Liver (tissue), 9 donors: ENCODE data around the gene RALB. TPM values are rescaled to one million over a fixed set of nuclear protein-coding genes. Genes with fewer than 3 reads are reported as not detected.

ENCODE experiments used
- DNase-seq: peaks from one replicate; pipeline ENCODE4 v3.0.0-alpha.2; 2017; ENCODE audit warnings: low spot score
- H3K27ac ChIP-seq, 2 donors: one replicate each; pipeline ENCODE4 v1.7.0; 2013; ENCODE audit warnings: inconsistent platforms in 2 of 2, low read length in 2 of 2, control low read depth in 1 of 2, low read depth in 1 of 2, mild to moderate bottlenecking in 1 of 2
- H3K27me3 ChIP-seq, 4 donors: one replicate each; pipeline versions ENCODE4 v1.6.1 to v1.7.0; 2013; ENCODE audit warnings: low read length in 3 of 4, inconsistent platforms in 1 of 4, mild to moderate bottlenecking in 1 of 4, moderate library complexity in 1 of 4; ENCODE audit not compliant: control insufficient read depth in 4 of 4, insufficient read depth in 4 of 4
- H3K36me3 ChIP-seq, 4 donors: one replicate each; pipeline versions ENCODE4 v1.6.1 to v1.7.0; 2013; ENCODE audit warnings: low read length in 3 of 4, mild to moderate bottlenecking in 3 of 4, low read depth in 1 of 4, moderate library complexity in 1 of 4; ENCODE audit not compliant: control insufficient read depth in 4 of 4, insufficient read depth in 3 of 4
- H3K4me1 ChIP-seq, 4 donors: one replicate each; pipeline versions ENCODE4 v1.6.1 to v1.7.0; 2013; ENCODE audit warnings: low read length in 3 of 4, mild to moderate bottlenecking in 3 of 4, moderate library complexity in 1 of 4; ENCODE audit not compliant: control insufficient read depth in 4 of 4, insufficient read depth in 4 of 4
- H3K4me3 ChIP-seq, 3 donors: one replicate each; pipeline versions ENCODE4 v1.6.1 to v1.7.0; 2013; ENCODE audit warnings: low read length in 3 of 3, control low read depth in 1 of 3, low read depth in 1 of 3, mild to moderate bottlenecking in 1 of 3
- H3K9ac ChIP-seq, 2 donors: one replicate each; pipeline ENCODE4 v1.7.0; 2013; ENCODE audit warnings: low read length in 2 of 2, mild to moderate bottlenecking in 2 of 2, moderate library complexity in 2 of 2, control low read depth in 1 of 2, low read depth in 1 of 2
- H3K9me3 ChIP-seq, 4 donors: one replicate each; pipeline versions ENCODE4 v1.6.1 to v1.7.0; 2013; ENCODE audit warnings: low read length in 3 of 4; ENCODE audit not compliant: control insufficient read depth in 4 of 4
- EGR1 ChIP-seq, 2 donors: IDR thresholded peaks; 2 replicates each; pipeline ENCODE4 v1.6.1; 2016 to 2018; ENCODE audit warnings: antibody characterized with exemption in 2 of 2, low read depth in 2 of 2
- FOXA1 ChIP-seq: IDR thresholded peaks from 2 replicates; pipeline ENCODE4 v1.6.1; 2016; ENCODE audit warnings: antibody characterized with exemption
- FOXA2 ChIP-seq: IDR thresholded peaks from 2 replicates; pipeline ENCODE4 v1.6.1; 2016; ENCODE audit warnings: antibody characterized with exemption
- GABPA ChIP-seq, 2 donors: IDR thresholded peaks in 1 of 2; conservative IDR thresholded peaks in 1 of 2; 2 replicates each; pipeline ENCODE4 v1.6.1; 2016; ENCODE audit warnings: antibody characterized with exemption in 2 of 2, mild to moderate bottlenecking in 1 of 2, moderate library complexity in 1 of 2
- HNF4A ChIP-seq, 2 donors: conservative IDR thresholded peaks; 2 replicates each; pipeline ENCODE4 v1.6.1; 2016; ENCODE audit warnings: antibody characterized with exemption in 2 of 2, mild to moderate bottlenecking in 2 of 2
- HNF4G ChIP-seq: IDR thresholded peaks from 2 replicates; pipeline ENCODE4 v1.6.1; 2016; ENCODE audit warnings: antibody characterized with exemption
- JUND ChIP-seq, 2 donors: IDR thresholded peaks; 2 replicates each; pipeline ENCODE4 v1.6.1; 2016; ENCODE audit warnings: antibody characterized with exemption in 2 of 2
- NR2F2 ChIP-seq: IDR thresholded peaks from 2 replicates; pipeline ENCODE4 v1.6.1; 2016; ENCODE audit warnings: antibody characterized with exemption
- RAD21 ChIP-seq, 2 donors: IDR thresholded peaks; 2 replicates each; pipeline ENCODE4 v1.6.1; 2016; ENCODE audit warnings: antibody characterized with exemption in 2 of 2, mild to moderate bottlenecking in 2 of 2
- RXRA ChIP-seq, 2 donors: IDR thresholded peaks; 2 replicates each; pipeline ENCODE4 v1.6.1; 2017 to 2018; ENCODE audit warnings: antibody characterized with exemption in 2 of 2, mild to moderate bottlenecking in 1 of 2
- SP1 ChIP-seq: IDR thresholded peaks from 2 replicates; pipeline ENCODE4 v1.6.1; 2018; ENCODE audit warnings: antibody characterized with exemption, mild to moderate bottlenecking
- TAF1 ChIP-seq: conservative IDR thresholded peaks from 2 replicates; pipeline ENCODE4 v1.6.1; 2016; ENCODE audit warnings: antibody characterized with exemption, mild to moderate bottlenecking
- YY1 ChIP-seq: IDR thresholded peaks from 2 replicates; pipeline ENCODE4 v1.6.1; 2016; ENCODE audit warnings: antibody characterized with exemption, mild to moderate bottlenecking
- WGBS: extraction: QIAGEN DNeasy Blood & Tissue Kit; methylation state at CpG from one replicate; pipeline ENCODE4 v1.1.7; 2013; 5-methylcytosine and 5-hydroxymethylcytosine counted together
- polyA plus RNA-seq, 2 donors: library from polyadenylated mRNA; stranded (reverse) in 1 of 2; unstranded in 1 of 2; fragments of 200-250 nt in 1 of 2; fragments of >200 nt in 1 of 2; fragmentation: Nextera tagmentation in 1 of 2; extraction: Ambion mirVana in 1 of 2; gene quantifications; one replicate each; pipeline versions ENCODE4 v1.2.1 to v1.2.3, GENCODE V29; 2013 to 2015
- total RNA-seq, 2 donors: library from RNA; depleted of rRNA; stranded (reverse); fragments of >200 nt; gene quantifications; one replicate each; pipeline ENCODE4 v1.2.3, GENCODE V29; 2014
- TF ChIP-seq, protein P1 (sequence below): IDR thresholded peaks from 2 replicates; pipeline ENCODE4 v1.6.1; 2016; ENCODE audit warnings: antibody characterized with exemption
- TF ChIP-seq, protein P2 (sequence below): fragments of 150-350 bp; IDR thresholded peaks from 2 replicates; pipeline ENCODE4 v1.5.1; 2017; ENCODE audit warnings: improper control_type of control experiment, low read depth, low read length; ENCODE audit not compliant: missing input control
- TF ChIP-seq, protein P3 (sequence below): IDR thresholded peaks from 2 replicates; pipeline ENCODE4 v1.6.1; 2016; ENCODE audit warnings: antibody characterized with exemption
- TF ChIP-seq, protein P4 (sequence below): IDR thresholded peaks from 2 replicates; pipeline ENCODE4 v1.6.1; 2016; ENCODE audit warnings: antibody characterized with exemption, mild to moderate bottlenecking
- TF ChIP-seq, protein P5 (sequence below): IDR thresholded peaks from 2 replicates; pipeline ENCODE4 v1.6.1; 2016; ENCODE audit warnings: antibody characterized with exemption
- donor health status: healthy.
- donor health status: healthy.
- donor health status: healthy.
- donor health status: healthy.
- donor health status: healthy.

Gene RALB
- total and polyA plus RNA-seq, 4 donors: 11.1 to 26.4 (median 20.1) TPM

DNA sequence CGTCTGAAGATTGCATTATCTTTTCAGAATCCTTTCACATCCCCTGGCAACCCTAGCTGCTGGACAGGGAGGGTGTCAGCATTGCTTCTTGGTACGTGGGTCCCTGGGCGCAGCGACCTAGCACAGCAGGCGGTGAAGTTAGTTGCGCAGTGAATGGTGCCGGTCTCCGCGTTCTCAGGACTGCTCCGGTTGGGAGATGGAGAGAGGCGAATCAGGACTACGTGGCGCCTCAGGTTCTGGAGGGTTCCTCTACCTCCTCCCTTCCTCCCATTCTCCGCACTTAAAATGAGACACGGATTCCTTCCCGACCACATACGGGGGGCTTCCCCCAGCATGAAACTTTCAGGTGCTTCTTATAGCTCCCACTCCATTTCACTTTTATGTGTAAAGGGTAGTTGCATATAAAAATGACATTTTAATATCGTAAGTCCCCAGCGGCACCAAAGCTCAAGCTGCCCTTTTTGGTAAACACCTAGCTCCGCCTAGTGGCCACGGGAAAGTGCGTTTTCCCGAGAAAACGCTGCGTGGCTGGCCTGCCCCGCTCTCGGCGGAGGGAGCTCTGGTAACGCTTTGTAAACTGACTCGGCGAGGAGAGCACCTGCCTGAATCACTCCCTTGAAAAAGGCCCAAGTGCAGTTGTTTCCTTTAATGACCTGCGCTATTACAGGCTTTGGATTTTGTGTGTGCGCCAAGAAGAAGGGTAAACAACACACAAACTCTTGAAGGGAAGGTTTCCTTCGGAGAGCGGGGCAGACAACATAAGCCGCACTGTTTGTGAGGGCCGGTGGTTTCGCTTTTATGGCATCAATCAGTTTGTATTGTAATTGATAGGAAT, 60.4 kb downstream of the RALB start:
- Histone ChIP-seq H3K9ac (peak overlapping the region; percentile 31 to 78), H3K36me3 (no peaks in the 10 kb centered on the region), H3K9me3 (no peaks in the 10 kb centered on the region), H3K4me1 (peaks cover 0 to 15% (median 10%) of the 10 kb centered on the region in 4 donors), H3K4me3 (peak overlapping the region; percentile 50 to 73 (median 67)), H3K27ac (peak overlapping the region in 1 of 2 donors; percentile 23), H3K27me3 (no peaks in the 10 kb centered on the region)
- 6% methylated on average over 38 of the region's 38 CpGs for WGBS
- TF ChIP-seq FOXA2: no peak
- TF ChIP-seq HNF4G: no peak
- no peak for TF ChIP-seq TAF1
- TF ChIP-seq HNF4A (conservative IDR thresholded peaks at IDR 0.05): peak in 1 of 2 donors; percentile 16
- no peak for TF ChIP-seq GABPA (IDR thresholded peaks at IDR 0.05 in 1 of 2, conservative IDR thresholded peaks at IDR 0.05 in 1 of 2)
- peak in 1 of 2 donors; percentile 39 for TF ChIP-seq RXRA (IDR thresholded peaks at IDR 0.05)
- no peak for TF ChIP-seq FOXA1
- peak; percentile 6 for TF ChIP-seq SP1
- TF ChIP-seq, protein P1, sequence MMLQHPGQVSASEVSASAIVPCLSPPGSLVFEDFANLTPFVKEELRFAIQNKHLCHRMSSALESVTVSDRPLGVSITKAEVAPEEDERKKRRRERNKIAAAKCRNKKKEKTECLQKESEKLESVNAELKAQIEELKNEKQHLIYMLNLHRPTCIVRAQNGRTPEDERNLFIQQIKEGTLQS: no peak
- no peak for TF ChIP-seq NR2F2
- TF ChIP-seq, protein P2, sequence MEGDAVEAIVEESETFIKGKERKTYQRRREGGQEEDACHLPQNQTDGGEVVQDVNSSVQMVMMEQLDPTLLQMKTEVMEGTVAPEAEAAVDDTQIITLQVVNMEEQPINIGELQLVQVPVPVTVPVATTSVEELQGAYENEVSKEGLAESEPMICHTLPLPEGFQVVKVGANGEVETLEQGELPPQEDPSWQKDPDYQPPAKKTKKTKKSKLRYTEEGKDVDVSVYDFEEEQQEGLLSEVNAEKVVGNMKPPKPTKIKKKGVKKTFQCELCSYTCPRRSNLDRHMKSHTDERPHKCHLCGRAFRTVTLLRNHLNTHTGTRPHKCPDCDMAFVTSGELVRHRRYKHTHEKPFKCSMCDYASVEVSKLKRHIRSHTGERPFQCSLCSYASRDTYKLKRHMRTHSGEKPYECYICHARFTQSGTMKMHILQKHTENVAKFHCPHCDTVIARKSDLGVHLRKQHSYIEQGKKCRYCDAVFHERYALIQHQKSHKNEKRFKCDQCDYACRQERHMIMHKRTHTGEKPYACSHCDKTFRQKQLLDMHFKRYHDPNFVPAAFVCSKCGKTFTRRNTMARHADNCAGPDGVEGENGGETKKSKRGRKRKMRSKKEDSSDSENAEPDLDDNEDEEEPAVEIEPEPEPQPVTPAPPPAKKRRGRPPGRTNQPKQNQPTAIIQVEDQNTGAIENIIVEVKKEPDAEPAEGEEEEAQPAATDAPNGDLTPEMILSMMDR: peak; percentile 80
- TF ChIP-seq EGR1 (IDR thresholded peaks at IDR 0.05; ENCODE audit: low read depth in 2 of 2): no peak
- TF ChIP-seq, protein P3, sequence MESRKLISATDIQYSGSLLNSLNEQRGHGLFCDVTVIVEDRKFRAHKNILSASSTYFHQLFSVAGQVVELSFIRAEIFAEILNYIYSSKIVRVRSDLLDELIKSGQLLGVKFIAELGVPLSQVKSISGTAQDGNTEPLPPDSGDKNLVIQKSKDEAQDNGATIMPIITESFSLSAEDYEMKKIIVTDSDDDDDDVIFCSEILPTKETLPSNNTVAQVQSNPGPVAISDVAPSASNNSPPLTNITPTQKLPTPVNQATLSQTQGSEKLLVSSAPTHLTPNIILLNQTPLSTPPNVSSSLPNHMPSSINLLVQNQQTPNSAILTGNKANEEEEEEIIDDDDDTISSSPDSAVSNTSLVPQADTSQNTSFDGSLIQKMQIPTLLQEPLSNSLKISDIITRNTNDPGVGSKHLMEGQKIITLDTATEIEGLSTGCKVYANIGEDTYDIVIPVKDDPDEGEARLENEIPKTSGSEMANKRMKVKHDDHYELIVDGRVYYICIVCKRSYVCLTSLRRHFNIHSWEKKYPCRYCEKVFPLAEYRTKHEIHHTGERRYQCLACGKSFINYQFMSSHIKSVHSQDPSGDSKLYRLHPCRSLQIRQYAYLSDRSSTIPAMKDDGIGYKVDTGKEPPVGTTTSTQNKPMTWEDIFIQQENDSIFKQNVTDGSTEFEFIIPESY: no peak
- TF ChIP-seq RAD21 (IDR thresholded peaks at IDR 0.05): peak; percentile 91 to 95
- TF ChIP-seq, protein P4, sequence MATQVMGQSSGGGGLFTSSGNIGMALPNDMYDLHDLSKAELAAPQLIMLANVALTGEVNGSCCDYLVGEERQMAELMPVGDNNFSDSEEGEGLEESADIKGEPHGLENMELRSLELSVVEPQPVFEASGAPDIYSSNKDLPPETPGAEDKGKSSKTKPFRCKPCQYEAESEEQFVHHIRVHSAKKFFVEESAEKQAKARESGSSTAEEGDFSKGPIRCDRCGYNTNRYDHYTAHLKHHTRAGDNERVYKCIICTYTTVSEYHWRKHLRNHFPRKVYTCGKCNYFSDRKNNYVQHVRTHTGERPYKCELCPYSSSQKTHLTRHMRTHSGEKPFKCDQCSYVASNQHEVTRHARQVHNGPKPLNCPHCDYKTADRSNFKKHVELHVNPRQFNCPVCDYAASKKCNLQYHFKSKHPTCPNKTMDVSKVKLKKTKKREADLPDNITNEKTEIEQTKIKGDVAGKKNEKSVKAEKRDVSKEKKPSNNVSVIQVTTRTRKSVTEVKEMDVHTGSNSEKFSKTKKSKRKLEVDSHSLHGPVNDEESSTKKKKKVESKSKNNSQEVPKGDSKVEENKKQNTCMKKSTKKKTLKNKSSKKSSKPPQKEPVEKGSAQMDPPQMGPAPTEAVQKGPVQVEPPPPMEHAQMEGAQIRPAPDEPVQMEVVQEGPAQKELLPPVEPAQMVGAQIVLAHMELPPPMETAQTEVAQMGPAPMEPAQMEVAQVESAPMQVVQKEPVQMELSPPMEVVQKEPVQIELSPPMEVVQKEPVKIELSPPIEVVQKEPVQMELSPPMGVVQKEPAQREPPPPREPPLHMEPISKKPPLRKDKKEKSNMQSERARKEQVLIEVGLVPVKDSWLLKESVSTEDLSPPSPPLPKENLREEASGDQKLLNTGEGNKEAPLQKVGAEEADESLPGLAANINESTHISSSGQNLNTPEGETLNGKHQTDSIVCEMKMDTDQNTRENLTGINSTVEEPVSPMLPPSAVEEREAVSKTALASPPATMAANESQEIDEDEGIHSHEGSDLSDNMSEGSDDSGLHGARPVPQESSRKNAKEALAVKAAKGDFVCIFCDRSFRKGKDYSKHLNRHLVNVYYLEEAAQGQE: no peak
- no peak for TF ChIP-seq YY1
- TF ChIP-seq JUND (IDR thresholded peaks at IDR 0.05): no peak
- TF ChIP-seq, protein P5, sequence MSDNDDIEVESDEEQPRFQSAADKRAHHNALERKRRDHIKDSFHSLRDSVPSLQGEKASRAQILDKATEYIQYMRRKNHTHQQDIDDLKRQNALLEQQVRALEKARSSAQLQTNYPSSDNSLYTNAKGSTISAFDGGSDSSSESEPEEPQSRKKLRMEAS: no peak
- peak; percentile 70 for DNase-seq
